Measurements from ENCODE around the gene CCDC90B. TPM values are rescaled to one million over a fixed set of nuclear protein-coding genes. Genes with fewer than 3 reads are reported as not detected.

Gene CCDC90B
- total and polyA plus RNA-seq, 2 of the 13 experiments (the other 11 are each of a cell fraction or from before 2014, with no cell fraction given), result 17.1 to 46.1 TPM

GRCh38 chr11:83285771-83286528 lies at the start of gene CCDC90B (continued):
- TF ChIP-seq ZHX1 (CRISPR knock-in tag; IDR thresholded peaks at IDR 0.05; ENCODE audit: low read depth) (0 out of 2 replicates have a peak, but pooled peaks have one; percentile 22), ZNF678 (CRISPR knock-in tag; IDR thresholded peaks at IDR 0.05) (no peak), NR2F6 (IDR thresholded peaks at IDR 0.05) (no peak; the same call in 1 of the 2 replicates), NR2F6 (CRISPR knock-in tag; IDR thresholded peaks at IDR 0.05) (0 out of 2 replicates have a peak, but pooled peaks have one; percentile 2), ZNF124 (CRISPR knock-in tag; IDR thresholded peaks at IDR 0.05) (0 out of 2 replicates have a peak, but pooled peaks have one; percentile 22), NFE2 (CRISPR knock-in tag; IDR thresholded peaks at IDR 0.05) (no peak), KLF16 (CRISPR knock-in tag; IDR thresholded peaks at IDR 0.05) (peak in 1 of 2 experiments; percentile 62; a peak in 1 of 4 replicates), ZNF34 (CRISPR knock-in tag; IDR thresholded peaks at IDR 0.05; ENCODE audit: borderline replicate concordance) (no peak), ZNF362 (CRISPR knock-in tag; IDR thresholded peaks at IDR 0.05; ENCODE audit: borderline replicate concordance) (no peak), POLR2A (IDR thresholded peaks at IDR 0.05; ENCODE audit: insufficient read depth in 1 of 2, low read depth in 2 of 2, low read length in 2 of 2) (peak; percentile 75 to 98), MEIS1 (CRISPR knock-in tag; IDR thresholded peaks at IDR 0.05; ENCODE audit: borderline replicate concordance) (no peak), JUND (CRISPR knock-in tag; IDR thresholded peaks at IDR 0.05) (peak; percentile 54; the same call in 1 of the 2 replicates), SRSF4 (IDR thresholded peaks at IDR 0.05; ENCODE audit: low read depth, low read length, poor library complexity, severe bottlenecking) (no peak), ZBTB44 (CRISPR knock-in tag; IDR thresholded peaks at IDR 0.05) (0 out of 2 replicates have a peak, but pooled peaks have one; percentile 27), PCBP2 (optimal IDR thresholded peaks at IDR 0.05; ENCODE audit: low read depth, low read length, poor library complexity, severe bottlenecking) (no peak), KLF13 (CRISPR knock-in tag; IDR thresholded peaks at IDR 0.05) (no peak), NCOR1 (IDR thresholded peaks at IDR 0.05; ENCODE audit: borderline replicate concordance, low read length) (peak; percentile 84)
- TF ChIP-seq, protein P1, sequence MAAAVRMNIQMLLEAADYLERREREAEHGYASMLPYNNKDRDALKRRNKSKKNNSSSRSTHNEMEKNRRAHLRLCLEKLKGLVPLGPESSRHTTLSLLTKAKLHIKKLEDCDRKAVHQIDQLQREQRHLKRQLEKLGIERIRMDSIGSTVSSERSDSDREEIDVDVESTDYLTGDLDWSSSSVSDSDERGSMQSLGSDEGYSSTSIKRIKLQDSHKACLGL (CRISPR knock-in tag; IDR thresholded peaks at IDR 0.05), result no peak
- TF ChIP-seq, protein P2, sequence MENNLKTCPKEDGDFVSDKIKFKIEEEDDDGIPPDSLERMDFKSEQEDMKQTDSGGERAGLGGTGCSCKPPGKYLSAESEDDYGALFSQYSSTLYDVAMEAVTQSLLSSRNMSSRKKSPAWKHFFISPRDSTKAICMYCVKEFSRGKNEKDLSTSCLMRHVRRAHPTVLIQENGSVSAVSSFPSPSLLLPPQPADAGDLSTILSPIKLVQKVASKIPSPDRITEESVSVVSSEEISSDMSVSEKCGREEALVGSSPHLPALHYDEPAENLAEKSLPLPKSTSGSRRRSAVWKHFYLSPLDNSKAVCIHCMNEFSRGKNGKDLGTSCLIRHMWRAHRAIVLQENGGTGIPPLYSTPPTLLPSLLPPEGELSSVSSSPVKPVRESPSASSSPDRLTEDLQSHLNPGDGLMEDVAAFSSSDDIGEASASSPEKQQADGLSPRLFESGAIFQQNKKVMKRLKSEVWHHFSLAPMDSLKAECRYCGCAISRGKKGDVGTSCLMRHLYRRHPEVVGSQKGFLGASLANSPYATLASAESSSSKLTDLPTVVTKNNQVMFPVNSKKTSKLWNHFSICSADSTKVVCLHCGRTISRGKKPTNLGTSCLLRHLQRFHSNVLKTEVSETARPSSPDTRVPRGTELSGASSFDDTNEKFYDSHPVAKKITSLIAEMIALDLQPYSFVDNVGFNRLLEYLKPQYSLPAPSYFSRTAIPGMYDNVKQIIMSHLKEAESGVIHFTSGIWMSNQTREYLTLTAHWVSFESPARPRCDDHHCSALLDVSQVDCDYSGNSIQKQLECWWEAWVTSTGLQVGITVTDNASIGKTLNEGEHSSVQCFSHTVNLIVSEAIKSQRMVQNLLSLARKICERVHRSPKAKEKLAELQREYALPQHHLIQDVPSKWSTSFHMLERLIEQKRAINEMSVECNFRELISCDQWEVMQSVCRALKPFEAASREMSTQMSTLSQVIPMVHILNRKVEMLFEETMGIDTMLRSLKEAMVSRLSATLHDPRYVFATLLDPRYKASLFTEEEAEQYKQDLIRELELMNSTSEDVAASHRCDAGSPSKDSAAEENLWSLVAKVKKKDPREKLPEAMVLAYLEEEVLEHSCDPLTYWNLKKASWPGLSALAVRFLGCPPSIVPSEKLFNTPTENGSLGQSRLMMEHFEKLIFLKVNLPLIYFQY (CRISPR knock-in tag; IDR thresholded peaks at IDR 0.05; ENCODE audit: borderline replicate concordance), result peak; percentile 81

Data from HepG2 (cell line).